HEK293T (cell line): ENCODE results near the gene SIM1.

Experiments used
- FOXK2 ChIP-seq: fragments of 450-650 bp; IDR thresholded peaks from 2 replicates; pipeline ENCODE4 v1.6.1; 2016; ENCODE audit warnings: mild to moderate bottlenecking
- FOXM1 ChIP-seq: fragments of 450-650 bp; IDR thresholded peaks from 2 replicates; pipeline ENCODE4 v1.6.1; 2017; ENCODE audit warnings: mild to moderate bottlenecking, borderline replicate concordance
- HDGF ChIP-seq: fragments of 450-650 bp; IDR thresholded peaks from 2 replicates; pipeline ENCODE4 v1.6.1; 2017; ENCODE audit warnings: antibody characterized with exemption, borderline replicate concordance
- NFRKB ChIP-seq: fragments of 450-650 bp; IDR thresholded peaks from 2 replicates; pipeline ENCODE4 v1.6.1; 2016; ENCODE audit warnings: mild to moderate bottlenecking, moderate library complexity

DNA sequence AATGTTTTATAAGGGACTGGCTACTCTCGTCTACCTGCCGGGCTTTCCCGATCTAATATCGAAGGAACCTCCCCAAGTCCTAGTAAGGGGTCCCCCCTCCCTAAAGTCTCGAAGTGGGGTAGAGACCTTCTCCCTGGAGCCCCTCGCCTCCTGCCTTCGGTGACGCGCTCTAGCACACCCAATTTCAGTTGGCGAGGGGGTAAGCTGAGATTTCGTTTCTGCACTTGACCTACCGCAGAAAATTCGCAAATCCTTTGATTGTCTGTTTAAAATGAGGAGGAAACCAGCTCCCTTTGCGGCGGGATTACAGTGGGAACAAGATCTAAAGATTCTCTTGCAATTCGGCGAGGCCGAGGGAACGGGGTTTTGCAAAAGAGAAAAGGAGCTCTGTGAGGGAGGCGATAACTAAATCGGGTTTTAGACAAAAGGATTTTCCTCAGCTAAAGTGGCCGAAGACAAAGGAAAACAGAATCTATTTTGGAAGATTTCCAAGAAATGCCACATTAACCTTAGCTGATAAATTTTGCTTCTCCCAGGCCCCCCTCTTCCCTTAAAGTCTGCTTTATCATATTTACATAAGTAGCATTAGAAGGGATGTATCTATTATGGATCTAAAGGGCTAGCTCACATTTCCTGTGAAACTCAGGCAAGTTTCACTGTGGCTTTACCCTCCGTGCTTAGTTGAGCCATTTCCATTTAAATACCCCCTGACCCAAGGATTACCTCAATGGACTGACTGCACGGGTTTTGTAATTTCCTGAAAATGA is 8.4 kb downstream of the SIM1 start:
- no peak for TF ChIP-seq NFRKB
- TF ChIP-seq FOXM1: no peak
- TF ChIP-seq FOXK2: no peak
- TF ChIP-seq HDGF: no peak
